ENCODE data around the gene DPP4.
"Not testable (repeated sequence)": the region's sequence is repeated elsewhere in the genome, so short reads cannot be mapped to it uniquely, and the experiment has no call there.

- TF ChIP-seq CTCF (conservative IDR thresholded peaks at IDR 0.05; ENCODE audit: low read depth, low read length); EZH2 (IDR thresholded peaks at IDR 0.05; ENCODE audit: low read length, unreplicated experiment); EZH2phosphoT487 (IDR thresholded peaks at IDR 0.05; ENCODE audit: borderline replicate concordance, low read length): not testable (repeated sequence)
Observed at GRCh38 chr2:162049089-162049488, 24.9 kb downstream of the DPP4 start.

Measured in PC-3 (cell line).